NCI-H524 treated with DMSO at 0.1 percent for 48 hours (cell line): Measurements from ENCODE around the gene MAGEA1.
"Not testable (repeated sequence)": the region's sequence is repeated elsewhere in the genome, so short reads cannot be mapped to it uniquely, and the experiment has no call there.

Source experiments
- DNase-seq: peaks from one replicate; lab custom pipeline; 2025; lab: John Stamatoyannopoulos, UW

MAGEA1 gene, protein sequence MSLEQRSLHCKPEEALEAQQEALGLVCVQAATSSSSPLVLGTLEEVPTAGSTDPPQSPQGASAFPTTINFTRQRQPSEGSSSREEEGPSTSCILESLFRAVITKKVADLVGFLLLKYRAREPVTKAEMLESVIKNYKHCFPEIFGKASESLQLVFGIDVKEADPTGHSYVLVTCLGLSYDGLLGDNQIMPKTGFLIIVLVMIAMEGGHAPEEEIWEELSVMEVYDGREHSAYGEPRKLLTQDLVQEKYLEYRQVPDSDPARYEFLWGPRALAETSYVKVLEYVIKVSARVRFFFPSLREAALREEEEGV

DNA sequence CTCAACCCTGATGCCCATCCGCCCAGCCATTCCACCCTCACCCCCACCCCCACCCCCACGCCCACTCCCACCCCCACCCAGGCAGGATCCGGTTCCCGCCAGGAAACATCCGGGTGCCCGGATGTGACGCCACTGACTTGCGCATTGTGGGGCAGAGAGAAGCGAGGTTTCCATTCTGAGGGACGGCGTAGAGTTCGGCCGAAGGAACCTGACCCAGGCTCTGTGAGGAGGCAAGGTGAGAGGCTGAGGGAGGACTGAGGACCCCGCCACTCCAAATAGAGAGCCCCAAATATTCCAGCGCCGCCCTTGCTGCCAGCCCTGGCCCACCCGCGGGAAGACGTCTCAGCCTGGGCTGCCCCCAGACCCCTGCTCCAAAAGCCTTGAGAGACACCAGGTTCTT, at the start of gene MAGEA1:
Gene MAGEA1 (plus strand): TSS at position 154 of the 400 bp plus-strand sequence. CDS start 3,106 bp downstream, outside the sequence.
- no peak for DNase-seq

DNA sequence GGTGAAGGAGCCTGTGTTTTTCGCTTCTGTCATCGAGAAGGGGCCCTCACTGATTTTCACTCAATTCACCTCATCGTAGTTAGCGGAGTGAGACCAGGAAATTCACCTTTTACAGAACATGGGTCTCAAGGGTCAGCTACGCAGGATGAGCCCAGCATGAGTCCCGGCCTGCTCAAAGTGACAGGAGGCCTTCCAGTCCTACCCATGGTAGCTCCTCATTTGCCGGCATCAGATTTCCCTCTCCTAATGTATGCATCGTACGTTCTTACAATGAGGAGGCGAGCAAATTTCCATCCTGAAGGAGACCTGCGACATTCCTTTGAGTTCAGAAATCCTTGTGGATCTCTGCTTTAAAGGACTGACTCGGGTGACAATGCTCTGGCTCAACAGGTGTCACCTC, 46.2 kb upstream of the MAGEA1 start:
- not testable (repeated sequence) for DNase-seq

DNA sequence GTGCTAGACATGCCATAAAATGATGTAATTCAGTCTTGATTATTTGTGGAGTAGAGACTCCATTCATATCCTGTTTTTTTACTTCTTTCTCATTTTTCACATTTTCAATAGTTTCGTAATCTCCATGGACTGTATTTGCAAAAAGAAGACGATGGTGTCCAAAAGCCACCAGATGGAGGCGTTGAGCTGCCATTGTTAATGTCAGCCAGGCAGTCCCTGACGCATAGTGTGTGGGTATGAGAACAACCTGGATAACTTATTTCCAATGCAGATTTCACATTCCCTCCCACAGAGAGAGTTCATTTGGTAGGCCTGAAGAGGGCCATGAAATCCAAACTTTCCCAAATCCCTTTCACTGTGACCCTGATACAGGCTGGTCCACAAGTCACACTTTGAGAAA, 40.0 kb upstream of the MAGEA1 start:
- DNase-seq, result not testable (repeated sequence)

DNA sequence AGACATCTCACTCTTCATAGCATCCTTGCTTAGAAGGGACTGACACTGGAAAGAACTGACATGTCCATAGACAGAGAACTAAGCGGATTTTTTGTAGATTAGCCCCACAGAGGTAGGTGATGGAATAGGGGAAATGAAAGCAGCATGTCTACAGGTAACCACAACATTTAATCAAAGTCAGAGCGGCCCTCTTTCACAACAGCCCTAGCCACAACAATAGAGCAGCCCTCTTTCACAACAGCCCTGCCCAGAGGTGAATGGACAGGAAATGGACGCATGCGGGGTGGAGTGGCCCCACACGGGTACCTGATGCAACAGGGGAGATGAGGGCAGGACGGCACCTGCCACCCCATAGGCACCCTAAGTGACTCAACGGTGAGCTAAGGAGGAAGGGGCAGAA, 32.8 kb upstream of the MAGEA1 start:
- DNase-seq, result not testable (repeated sequence)

DNA sequence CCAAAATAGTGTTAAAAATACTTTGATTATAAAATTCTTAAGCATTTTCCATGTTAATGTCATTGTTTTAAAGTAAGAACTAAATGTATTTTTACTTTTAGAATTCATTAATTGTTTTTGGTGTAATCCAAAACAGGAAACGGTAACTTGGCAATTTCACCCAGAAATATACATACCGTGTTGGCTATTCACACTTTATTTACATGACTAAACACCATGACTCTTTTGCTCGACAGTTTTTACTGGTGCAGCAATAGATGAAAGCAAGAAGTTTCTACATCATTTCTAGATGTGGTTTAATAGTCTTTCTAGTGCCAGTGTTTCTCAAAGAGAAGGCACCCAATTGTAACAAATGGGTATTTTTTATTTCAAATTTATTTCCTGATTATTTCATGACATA, 25.6 kb upstream of the MAGEA1 start:
- no peak for DNase-seq

DNA sequence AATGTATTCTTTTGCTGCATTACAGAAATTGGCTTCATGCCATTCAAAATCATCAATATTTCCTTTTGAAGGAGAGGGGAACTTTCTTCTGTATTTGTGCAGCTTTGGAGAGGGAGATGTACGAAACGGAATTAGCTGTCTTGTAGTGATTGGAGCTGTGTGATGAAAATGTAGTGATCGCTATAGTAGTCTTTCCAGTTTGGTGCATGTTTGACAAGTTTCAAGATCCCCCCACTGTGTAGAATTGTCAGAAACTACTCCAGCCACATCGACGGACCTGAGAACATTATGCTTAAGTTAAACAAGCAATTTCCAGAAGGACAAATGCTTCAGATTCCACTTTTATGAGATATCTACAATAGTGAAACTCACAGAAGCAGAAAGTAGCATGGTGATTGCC, 21.6 kb upstream of the MAGEA1 start:
- no peak for DNase-seq

DNA sequence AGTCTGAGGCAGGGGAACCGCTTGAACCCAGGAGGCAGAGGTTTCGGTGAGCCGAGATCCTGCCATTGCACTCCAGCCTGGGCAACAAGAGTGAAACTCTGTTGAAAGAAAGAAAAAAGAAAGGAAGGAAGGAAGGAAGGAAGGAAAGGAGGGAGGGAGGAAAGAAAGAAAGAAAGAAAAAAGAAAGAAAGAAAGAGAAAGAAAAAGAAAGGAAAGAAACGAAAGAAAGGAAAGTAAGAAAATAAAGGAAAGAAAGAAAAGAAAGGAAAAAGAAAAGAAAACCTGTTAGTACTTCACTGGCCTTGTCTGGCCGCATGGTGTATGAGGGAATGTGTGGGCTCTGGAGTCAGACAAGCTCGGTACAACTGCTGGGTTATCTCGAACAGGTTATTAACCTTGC, 20.8 kb upstream of the MAGEA1 start:
- DNase-seq, result no peak

DNA sequence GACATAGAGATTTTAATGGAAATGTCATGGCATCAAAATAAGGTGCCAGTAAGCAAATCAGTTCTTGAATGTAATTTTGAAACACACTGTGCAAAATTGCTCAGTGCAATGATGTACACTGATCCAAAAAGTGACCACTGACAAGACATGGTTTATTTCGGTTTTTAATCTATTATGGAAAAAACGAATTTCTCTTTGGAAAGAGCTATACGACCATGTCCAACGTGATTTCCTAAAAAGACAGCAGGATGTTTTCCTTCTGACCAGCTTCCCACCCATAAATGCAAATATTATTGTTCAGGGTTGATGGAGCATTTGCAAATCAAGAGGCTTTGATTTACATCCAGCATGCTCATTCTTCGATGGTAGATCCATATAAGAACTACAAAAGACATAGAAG, 17.1 kb upstream of the MAGEA1 start:
- no peak for DNase-seq

DNA sequence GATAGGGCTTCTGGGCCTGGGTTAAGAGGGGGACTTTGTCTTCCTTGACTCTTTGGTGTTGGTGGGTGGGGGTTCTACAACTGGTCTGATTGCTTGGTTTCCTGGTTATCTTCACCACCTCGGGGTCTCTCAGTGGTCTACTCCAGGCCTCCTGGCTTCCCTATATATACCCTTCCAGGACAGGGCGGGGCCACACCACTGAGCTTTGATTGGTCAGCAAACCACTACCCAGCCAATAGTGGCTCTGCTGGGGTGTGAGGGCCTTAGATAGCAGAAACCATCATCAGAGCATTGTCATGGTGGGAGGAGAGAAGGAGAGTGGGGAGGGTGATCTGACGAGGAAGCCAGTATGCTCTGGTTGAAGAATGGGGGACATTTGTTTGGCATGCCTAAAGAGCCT, 14.4 kb upstream of the MAGEA1 start:
- DNase-seq, result no peak

DNA sequence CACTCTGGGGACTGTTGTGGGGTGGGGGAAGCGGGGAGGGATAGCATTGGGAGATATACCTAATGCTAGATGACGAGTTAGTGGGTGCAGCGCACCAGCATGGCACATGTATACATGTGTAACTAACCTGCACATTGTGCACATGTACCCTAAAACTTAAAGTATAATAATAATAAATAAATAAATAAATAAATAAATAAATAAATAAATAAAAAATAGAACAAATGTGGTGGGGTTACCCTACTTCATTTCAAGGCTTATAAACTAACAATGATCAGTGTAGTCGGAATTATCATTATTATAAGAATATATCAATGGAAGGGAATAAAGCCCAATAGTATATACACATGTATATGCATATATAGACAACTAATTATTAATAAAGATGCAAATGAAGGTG, 10.7 kb upstream of the MAGEA1 start:
- DNase-seq, result not testable (repeated sequence)

DNA sequence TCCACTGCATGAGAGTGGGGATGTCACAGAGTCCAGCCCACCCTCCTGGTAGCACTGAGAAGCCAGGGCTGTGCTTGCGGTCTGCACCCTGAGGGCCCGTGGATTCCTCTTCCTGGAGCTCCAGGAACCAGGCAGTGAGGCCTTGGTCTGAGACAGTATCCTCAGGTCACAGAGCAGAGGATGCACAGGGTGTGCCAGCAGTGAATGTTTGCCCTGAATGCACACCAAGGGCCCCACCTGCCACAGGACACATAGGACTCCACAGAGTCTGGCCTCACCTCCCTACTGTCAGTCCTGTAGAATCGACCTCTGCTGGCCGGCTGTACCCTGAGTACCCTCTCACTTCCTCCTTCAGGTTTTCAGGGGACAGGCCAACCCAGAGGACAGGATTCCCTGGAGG, 2.7 kb downstream of the MAGEA1 start:
- no peak for DNase-seq

DNA sequence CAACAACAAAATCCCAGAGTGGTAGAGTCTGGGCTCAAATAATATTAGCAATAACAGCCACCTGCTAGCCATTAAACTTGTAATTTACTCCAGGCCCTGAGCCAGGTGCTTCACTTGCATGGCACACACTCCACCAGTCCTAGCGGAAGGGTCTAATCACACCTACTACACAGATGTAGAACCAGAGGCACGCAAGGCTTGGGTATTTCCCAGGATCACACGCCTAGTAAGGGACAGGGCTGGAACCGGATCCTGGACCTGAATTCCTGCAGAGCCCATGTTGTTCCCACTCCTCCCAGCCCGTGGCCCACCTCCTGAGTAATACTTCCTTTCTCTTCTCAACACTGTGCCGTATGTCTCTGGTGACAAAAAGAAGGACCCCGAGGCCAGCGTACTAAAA, 5.7 kb downstream of the MAGEA1 start:
- no peak for DNase-seq

DNA sequence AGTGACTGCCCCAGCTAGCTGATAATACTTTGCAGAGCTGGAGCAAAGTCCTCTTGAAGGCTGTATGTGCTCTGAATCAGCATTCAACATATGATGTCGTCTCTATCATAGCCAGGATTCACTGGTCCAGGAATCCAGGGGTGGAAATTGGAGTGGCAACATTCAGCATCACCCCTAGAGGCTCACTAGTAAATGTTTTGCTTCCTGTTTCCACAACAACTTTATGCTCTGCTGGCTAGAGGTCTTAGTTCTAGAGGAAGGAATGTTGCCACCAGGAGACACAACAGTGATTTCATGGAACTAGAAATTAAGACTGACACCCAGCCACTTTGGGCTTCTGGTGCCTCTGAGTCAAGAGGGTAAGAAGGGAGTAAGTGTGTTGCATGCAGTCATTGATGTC, 11.3 kb downstream of the MAGEA1 start:
- no peak for DNase-seq

DNA sequence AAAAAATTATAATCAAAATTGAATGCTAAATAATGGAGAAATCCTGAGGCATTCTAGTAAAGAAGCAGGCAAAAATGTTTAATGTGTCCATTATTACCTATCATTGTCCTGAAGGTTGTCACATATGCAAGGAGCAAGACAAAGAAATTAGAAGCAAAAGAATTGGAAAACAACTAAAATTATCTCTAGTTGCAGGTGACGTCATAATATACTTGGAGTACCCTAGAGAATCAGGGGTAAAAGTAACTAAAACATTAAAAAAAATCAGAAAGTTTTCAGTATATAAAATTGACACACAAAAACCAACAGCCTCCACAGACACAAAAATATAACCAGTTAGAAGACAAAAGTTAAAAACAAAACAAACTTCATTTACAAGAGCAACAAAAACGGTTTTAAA, 21.4 kb downstream of the MAGEA1 start:
- DNase-seq, result no peak

DNA sequence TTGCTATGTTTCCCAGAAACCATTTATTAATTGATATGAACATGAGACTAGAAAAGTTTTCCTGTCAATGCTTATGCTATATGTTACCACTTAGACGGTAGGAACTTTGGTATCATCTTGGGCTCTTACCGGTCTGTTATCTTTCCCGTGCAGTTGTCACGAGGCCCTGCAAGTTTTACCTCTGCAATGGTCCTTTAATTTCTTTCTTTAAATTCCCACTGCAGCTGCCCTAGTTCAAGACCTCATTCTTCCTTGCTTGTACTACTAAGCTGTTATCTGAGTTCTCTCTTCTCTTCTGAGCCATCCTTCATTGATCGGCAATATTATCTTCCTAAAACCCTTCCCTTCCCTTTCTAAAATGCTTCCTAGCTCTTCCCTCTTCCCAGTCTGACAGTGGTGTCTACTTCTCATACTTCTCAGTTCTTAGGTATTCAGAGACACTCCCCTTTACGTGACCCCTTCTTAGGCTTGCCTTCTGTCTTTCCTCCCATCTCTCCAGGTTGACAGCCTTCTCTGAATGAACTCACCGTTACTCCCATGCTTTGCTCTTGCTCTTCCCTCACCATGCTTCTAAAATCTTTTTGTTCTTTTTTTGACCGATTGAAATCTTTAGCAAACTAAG, 27.5 kb downstream of the MAGEA1 start:
- DNase-seq, result no peak

DNA sequence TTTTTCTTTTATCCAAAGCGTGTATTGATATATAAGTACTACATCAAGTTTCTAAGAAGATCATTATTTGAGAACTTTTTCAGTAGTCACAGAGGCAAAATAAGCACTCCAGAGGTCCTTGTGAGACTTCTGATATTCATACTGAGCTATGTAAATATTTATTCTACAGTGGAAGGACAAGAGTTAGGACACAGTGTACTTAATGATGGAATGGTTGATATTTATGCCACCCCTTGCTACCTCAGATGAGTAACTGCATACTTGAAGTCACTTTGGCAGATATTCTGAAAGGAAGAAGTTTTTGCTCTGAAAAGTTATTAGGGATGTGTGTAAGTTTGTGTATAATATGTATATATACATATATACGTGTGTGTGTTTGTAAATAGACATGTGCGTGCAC, 30.3 kb downstream of the MAGEA1 start:
- no peak for DNase-seq

DNA sequence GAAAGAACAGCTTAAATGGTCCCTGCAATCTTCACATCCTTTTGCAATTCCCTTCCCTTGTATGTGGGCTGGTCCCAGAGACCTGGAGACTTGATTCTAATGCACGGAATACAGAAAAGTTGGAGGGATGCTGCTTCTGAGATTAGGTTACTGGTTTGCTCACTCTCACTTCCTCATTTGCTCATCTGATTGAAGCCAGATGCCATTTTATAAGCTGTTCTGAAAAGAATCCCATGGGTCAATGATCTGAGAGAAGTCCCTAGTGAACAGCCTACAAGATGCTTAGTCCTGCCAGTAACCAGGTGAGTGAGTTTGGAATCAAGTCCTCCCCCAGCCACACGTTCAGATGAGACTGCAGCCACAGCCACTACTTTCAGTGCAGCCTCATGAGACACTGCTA, 35.9 kb downstream of the MAGEA1 start:
- no peak for DNase-seq

DNA sequence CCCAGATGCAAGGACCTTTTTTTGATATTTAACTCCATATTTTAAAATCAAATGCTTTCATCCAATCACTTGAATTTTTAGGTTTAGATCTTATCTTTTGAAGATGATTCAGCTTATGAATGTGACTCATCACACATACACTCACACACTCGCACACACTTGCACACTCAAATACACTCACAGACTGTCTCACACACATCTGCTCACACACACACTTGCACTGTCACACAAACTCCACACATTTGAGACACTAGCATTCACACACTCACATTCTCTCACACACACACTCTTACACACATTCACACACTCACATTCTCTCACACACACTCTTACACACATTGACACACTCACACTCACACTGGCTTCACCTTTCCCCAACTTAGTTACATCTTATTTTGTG, 37.8 kb downstream of the MAGEA1 start:
- DNase-seq, result no peak

DNA sequence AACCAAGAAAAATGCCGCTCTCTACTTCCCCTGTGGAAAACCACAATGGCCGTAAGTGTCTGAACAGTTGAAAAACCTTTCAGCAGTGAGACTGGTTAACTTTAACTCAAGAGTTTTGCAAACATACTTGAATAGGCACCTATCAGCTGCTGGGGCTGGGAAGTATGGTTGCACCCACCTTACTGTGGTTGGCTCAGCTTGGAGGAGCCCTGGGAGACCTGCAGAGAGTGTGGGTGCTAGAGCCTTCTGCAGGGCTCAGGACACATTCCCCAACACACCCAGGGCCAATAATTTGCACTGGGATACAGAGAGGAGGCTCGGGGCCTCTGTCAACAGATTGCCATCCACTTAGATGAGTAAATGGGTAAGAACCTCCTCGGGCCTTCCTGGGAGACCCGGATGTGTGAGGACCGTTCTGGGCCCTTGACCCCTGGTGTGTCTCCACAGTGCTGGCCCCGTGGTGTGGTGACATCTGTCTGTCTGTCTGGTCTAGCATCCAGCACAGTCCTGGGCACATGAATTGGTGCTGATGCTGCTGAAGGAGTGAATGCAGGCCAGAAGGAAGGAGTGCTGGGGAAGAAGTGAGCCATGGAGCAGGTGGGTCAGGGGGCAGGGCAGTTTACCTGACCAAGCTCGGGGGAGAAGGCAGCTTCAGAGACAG, 46.5 kb downstream of the MAGEA1 start:
- no peak for DNase-seq

DNA sequence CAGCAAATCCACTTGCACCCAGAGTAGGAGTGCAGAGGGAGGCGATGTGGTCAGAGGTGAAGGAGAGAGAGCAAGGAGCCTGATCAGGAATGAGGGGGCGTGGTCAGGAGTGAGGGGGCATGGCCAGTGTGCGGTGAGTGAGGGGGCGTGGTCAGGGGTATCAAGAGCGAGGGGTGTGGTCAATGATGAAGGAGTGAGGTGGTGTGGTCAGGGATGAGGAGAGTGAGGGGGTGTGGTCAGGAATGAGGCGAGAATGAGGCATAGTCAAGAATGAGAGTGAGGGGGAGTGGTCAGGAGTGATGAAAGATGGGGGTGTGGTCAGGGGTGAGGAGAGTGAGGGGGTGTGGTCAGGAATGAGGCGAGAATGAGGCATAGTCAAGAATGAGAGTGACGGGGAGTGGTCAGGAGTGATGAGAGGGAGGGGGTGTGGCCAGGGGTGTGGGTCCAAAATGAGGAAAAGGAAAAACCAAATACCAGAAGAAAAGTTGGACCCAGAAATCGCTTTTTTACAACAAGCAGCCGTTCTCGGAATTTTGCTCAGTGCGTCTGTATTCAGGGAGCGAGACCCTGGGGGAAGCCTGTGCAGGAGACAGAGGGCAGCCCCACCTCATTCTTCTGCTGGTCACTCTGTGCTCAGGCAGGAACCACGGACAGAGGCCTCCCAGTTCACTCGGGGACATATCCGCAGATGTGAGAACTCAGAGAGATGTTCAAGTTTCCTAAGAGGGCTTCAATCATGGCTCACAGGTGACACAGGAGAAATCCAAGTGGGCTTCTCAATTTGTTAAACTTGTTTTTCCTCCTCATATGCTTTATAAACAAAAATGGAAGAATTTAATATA, 47.5 kb downstream of the MAGEA1 start:
- no peak for DNase-seq
